GM12864 (cell line): ENCODE data around the gene CPEB4.

Experiments
- DNase-seq: peaks from one replicate; pipeline ENCODE4 v3.0.0-alpha.2; 2011; ENCODE audit warnings: low read depth
- H3K4me3 ChIP-seq: 2 replicates; pipeline ENCODE4 v1.5.1; 2011; ENCODE audit warnings: mild to moderate bottlenecking, low read depth, low read length, control low read depth
- CTCF ChIP-seq: IDR thresholded peaks from 2 replicates; pipeline ENCODE4 v1.5.1; 2011; ENCODE audit warnings: low read depth, mild to moderate bottlenecking, moderate library complexity, low read length, control low read depth, inconsistent platforms; ENCODE audit errors: missing control alignments

Gene CPEB4

DNA sequence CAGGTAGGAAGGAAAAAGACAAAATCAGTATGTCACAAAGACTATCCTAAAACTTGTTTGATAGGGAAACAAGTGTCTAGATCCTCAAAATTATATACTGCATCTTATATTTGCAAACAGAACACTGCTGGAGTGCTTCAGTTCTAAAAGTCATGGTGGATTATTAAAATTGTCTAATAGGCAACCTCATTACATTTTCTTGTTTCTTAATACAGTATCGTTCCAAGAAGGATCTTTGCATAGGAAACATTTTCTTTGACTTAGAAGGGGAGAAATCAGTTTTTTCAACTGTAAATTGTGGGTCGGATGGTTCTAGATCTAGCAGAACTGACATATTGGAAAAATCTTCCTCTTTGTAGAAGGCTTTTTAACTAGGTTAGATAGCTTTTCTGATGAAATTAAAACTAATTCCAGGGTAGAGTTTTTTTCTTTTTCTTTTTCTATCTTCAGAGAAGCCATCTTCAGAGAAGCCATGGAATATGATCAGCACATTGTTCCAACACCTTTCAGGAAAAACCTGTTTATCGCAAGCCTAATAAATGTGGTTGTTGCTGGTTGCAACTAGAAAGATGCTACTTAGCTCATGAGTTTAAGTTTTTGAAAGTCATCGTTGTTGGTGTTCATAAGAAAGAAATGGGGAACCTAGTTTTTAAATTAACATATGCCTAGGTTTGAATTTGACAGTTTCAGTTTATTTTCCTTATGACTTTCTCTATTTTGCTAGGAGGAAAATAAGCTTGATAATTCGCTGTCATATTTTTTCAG is 7.4 kb downstream of the CPEB4 start:
- no peak for TF ChIP-seq CTCF
- no peak for DNase-seq
- H3K4me3 ChIP-seq = no peak overlapping the region

DNA sequence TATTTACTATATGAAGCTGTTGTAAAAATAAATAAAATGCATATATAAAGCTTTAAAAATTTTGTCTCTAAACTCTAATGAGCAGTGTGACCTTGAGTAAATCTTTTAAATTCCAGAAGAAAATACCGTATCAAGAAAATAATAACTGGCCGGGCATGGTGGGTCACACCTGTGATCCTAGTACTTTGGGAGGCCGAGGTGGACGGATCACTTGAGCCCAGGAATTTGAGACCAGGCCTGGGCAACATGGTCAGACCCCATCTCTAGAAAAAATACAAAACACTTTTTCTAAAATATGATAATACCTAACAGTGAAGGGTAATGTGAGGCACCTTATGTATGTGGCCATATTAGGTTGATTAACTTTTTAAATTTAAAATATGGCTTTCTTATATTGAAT is 8.5 kb downstream of the CPEB4 start:
- TF ChIP-seq CTCF = no peak
- no peak for DNase-seq
- H3K4me3 ChIP-seq = no peak overlapping the region

DNA sequence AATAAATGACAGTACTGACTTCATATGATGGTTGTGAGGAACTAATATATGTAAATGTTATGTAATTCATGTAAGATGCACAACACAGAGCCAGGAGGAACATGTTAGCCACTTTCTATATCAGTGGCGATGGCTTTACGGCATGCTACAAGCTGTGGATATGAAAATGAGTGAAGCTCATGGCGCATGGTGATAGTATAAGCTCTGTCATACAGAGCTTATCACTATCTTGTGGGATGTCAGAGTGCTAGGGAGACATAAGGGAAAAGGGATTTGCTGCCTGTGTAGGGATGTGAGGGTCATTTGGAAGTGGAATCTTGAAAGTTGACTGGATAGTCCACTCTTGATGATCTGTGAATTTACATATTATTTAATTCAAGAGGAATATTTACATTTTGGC is 13.6 kb downstream of the CPEB4 start:
- no peak overlapping the region for H3K4me3 ChIP-seq
- DNase-seq = no peak
- no peak for TF ChIP-seq CTCF

DNA sequence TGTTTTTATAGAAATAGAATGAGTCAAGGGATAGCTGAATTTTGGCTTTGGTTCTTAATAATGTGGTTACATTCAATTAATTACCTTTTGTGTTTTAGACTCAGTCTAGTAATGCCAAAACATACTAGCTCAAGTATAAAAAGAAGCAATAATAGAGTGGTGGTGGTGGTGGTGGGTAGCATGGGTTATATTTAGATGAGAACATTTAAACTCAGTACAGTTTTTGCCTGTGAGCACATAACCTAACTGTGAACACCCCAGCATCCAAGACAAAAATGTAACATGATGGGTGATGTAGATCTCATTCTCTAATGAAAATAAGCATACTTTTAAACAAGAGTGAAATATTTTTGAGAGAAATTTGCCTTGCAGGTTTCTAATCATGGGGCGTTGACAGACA is 14.2 kb downstream of the CPEB4 start:
- no peak for TF ChIP-seq CTCF
- DNase-seq = no peak
- no peak overlapping the region for H3K4me3 ChIP-seq

- TF ChIP-seq CTCF = no peak
- no peak overlapping the region for H3K4me3 ChIP-seq
- DNase-seq = no peak
Measured at GRCh38 chr5:173902743-173903142, 14.6 kb downstream of the CPEB4 start.

- H3K4me3 ChIP-seq = no peak overlapping the region; the same call in 1 of the 2 replicates
- no peak for DNase-seq
- TF ChIP-seq CTCF = no peak
Measured at GRCh38 chr5:173903396-173904140, 15.4 kb downstream of the CPEB4 start.

DNA sequence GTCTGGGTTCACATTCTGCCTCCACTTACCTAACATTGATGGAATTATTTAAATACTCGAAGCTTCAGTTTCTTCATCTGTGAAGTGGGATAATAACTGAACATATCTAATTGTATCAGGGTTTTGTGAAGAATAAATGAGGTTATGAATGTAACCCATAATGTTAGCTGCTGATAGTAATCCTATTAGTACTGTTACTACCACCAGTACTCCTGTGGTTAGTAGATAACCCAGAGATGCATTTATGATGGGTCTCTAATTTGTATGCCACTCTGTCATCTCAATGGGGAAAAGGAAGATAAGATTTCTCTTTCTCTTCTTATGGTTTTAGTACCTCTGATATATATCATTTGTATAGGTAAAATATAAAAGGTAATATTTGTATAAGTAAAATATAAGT is 16.0 kb downstream of the CPEB4 start:
- no peak overlapping the region for H3K4me3 ChIP-seq
- DNase-seq = no peak
- no peak for TF ChIP-seq CTCF
